Measurements from ENCODE around the gene MEPCE.
A peak's percentile ranks its signal among the peaks of the same experiment; 100 is the strongest.

The MEPCE gene

GRCh38 chr7:100428967-100429636, 529 bp upstream of the MEPCE start:
- TF ChIP-seq, protein P1, sequence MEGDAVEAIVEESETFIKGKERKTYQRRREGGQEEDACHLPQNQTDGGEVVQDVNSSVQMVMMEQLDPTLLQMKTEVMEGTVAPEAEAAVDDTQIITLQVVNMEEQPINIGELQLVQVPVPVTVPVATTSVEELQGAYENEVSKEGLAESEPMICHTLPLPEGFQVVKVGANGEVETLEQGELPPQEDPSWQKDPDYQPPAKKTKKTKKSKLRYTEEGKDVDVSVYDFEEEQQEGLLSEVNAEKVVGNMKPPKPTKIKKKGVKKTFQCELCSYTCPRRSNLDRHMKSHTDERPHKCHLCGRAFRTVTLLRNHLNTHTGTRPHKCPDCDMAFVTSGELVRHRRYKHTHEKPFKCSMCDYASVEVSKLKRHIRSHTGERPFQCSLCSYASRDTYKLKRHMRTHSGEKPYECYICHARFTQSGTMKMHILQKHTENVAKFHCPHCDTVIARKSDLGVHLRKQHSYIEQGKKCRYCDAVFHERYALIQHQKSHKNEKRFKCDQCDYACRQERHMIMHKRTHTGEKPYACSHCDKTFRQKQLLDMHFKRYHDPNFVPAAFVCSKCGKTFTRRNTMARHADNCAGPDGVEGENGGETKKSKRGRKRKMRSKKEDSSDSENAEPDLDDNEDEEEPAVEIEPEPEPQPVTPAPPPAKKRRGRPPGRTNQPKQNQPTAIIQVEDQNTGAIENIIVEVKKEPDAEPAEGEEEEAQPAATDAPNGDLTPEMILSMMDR (IDR thresholded peaks at IDR 0.05; ENCODE audit: low read depth, low read length, missing control alignments) = no peak
- peak; percentile 98 for DNase-seq (ENCODE audit: extremely low read depth, low read depth)
- peak overlapping the region; percentile 76 for H3K4me3 ChIP-seq (replicated peaks; ENCODE audit: low read depth, low read length)

DNA sequence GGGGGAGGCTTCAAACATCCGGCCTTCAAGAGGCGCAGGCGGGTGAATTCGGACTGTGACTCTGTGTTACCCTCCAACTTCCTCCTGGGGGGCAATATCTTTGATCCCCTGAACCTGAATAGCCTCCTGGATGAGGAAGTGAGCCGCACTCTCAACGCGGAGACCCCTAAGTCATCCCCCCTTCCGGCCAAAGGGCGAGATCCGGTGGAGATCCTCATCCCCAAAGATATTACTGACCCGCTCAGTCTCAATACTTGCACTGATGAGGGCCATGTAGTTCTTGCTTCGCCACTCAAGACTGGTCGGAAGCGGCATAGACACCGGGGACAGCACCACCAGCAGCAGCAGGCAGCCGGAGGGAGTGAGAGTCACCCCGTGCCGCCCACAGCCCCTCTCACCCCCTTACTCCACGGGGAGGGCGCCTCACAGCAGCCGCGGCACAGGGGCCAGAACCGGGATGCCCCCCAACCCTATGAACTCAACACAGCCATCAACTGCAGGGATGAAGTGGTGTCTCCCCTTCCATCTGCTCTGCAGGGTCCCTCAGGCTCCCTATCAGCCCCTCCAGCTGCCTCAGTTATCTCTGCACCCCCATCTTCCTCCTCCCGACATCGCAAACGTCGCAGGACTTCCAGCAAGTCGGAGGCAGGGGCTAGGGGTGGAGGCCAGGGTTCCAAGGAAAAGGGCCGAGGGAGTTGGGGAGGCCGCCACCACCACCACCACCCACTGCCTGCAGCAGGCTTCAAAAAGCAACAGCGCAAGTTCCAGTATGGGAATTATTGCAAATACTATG, 1.1 kb downstream of the MEPCE start:
- DNase-seq (ENCODE audit: extremely low read depth, low read depth) = no peak
- TF ChIP-seq, protein P1 (IDR thresholded peaks at IDR 0.05; ENCODE audit: low read depth, low read length, missing control alignments) = no peak
- H3K4me3 ChIP-seq (replicated peaks; ENCODE audit: low read depth, low read length) = peak overlapping the region; percentile 76

DNA sequence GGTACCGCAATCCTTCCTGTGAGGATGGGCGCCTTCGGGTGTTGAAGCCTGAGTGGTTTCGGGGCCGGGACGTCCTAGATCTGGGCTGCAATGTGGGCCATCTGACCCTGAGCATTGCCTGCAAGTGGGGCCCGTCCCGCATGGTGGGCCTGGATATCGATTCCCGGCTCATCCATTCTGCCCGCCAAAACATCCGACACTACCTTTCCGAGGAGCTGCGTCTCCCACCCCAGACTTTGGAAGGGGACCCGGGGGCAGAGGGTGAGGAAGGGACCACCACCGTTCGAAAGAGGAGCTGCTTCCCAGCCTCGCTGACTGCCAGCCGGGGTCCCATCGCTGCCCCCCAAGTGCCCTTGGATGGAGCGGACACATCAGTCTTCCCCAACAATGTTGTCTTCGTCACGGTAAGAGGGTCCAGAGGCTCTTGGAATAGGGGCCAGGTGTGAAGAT, 1.7 kb downstream of the MEPCE start:
- no peak for DNase-seq (ENCODE audit: extremely low read depth, low read depth)
- peak overlapping the region; percentile 76 for H3K4me3 ChIP-seq (replicated peaks; ENCODE audit: low read depth, low read length)
- TF ChIP-seq, protein P1 (IDR thresholded peaks at IDR 0.05; ENCODE audit: low read depth, low read length, missing control alignments) = no peak

DNA sequence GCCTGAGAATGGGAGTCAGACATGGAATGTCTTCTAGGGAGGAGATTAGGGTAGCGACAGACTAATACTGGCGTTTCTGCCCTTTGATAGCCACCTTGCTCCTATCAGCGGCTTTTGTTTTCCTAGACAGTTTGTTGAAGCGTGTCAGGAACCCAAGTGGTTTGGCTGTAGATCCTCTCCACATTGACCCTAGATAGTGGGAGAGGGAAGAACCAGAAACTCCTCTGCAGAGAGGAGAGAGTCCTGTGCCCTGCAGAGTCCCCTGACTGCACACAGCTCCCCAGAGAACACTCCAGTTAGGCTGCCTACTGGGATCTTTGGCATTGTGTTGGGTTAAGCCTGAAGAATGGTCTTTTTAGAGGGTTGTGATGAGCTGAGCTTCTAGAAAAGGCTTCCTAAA, 2.4 kb downstream of the MEPCE start:
- H3K4me3 ChIP-seq (replicated peaks; ENCODE audit: low read depth, low read length) = peak overlapping the region; percentile 76
- no peak for DNase-seq (ENCODE audit: extremely low read depth, low read depth)
- TF ChIP-seq, protein P1 (IDR thresholded peaks at IDR 0.05; ENCODE audit: low read depth, low read length, missing control alignments) = no peak

DNA sequence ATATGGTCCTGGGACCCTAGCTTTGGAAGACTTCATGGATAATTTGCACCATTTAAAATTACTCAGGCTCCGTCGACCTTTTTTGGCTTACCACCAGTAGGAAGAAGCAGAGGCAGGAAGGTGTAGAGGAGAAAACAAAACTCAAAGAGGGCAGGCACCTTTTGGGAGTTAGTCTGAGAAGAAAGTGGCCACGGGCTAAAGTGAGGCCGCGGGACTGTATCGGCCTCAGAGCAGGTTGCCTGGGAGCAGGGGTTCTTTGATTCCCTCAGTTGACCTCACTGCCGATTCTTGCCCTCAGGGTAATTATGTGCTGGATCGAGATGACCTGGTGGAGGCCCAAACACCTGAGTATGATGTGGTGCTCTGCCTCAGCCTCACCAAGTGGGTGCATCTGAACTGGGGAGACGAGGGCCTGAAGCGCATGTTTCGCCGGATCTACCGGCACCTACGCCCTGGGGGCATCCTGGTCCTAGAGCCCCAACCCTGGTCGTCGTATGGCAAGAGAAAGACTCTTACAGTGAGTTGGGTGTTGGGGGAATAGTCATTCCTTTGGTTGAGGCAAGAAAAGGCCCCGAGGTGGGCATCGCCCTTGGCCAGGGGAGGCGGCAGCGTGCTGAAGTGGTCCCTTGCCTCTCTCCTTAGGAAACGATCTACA, 3.1 kb downstream of the MEPCE start:
- TF ChIP-seq, protein P1 (IDR thresholded peaks at IDR 0.05; ENCODE audit: low read depth, low read length, missing control alignments) = no peak
- no peak for DNase-seq (ENCODE audit: extremely low read depth, low read depth)
- H3K4me3 ChIP-seq (replicated peaks; ENCODE audit: low read depth, low read length) = no peak overlapping the region

DNA sequence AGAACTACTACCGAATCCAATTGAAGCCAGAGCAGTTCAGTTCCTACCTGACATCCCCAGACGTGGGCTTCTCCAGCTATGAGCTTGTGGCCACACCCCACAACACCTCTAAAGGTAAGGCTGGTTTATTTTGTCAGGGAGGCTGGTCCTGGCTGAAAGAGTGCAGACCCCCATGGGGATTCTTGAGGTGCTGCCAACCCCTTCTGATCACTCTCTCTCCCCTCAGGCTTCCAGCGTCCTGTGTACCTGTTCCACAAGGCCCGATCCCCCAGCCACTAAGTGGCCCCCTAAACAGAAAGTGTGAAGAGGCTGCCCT, 3.6 kb downstream of the MEPCE start:
- no peak overlapping the region for H3K4me3 ChIP-seq (replicated peaks; ENCODE audit: low read depth, low read length)
- DNase-seq (ENCODE audit: extremely low read depth, low read depth) = no peak
- TF ChIP-seq, protein P1 (IDR thresholded peaks at IDR 0.05; ENCODE audit: low read depth, low read length, missing control alignments) = no peak
